ENCODE measurements around the gene ARHGAP40. TPM values are rescaled to one million over a fixed set of nuclear protein-coding genes. Genes with fewer than 3 reads are reported as not detected.
"Not testable (repeated sequence)": the region's sequence is repeated elsewhere in the genome, so short reads cannot be mapped to it uniquely, and the experiment has no call there.

Gene ARHGAP40
- total and polyA plus RNA-seq, 2 experiments from 2014 or later, result not detected

- no peak for TF ChIP-seq CTCF (IDR thresholded peaks at IDR 0.05; ENCODE audit: low read depth, low read length)
- Histone ChIP-seq H3K27ac (no peak overlapping the region), H3K36me3 (no peaks in the 10 kb centered on the region), H3K4me3 (no peak overlapping the region), H3K9me3 (ENCODE audit: low read depth) (no peaks in the 10 kb centered on the region), H3K4me1 (ENCODE audit: low read depth) (no peaks in the 10 kb centered on the region), H3K27me3 (no peaks in the 10 kb centered on the region)
- DNase-seq (ENCODE audit: low read depth in 1 of 2, low spot score in 1 of 2), result no peak
Measured at GRCh38 chr20:38589351-38589750, 12.3 kb upstream of the ARHGAP40 start.

- Histone ChIP-seq H3K27me3 (no peaks in the 10 kb centered on the region), H3K36me3 (no peaks in the 10 kb centered on the region), H3K9me3 (ENCODE audit: low read depth) (no peaks in the 10 kb centered on the region), H3K4me3 (no peak overlapping the region), H3K27ac (no peak overlapping the region), H3K4me1 (ENCODE audit: low read depth) (no peaks in the 10 kb centered on the region)
- TF ChIP-seq CTCF (IDR thresholded peaks at IDR 0.05; ENCODE audit: low read depth, low read length), result no peak
- DNase-seq (ENCODE audit: low read depth in 1 of 2, low spot score in 1 of 2), result no peak
Measured at GRCh38 chr20:38589967-38590675, 11.5 kb upstream of the ARHGAP40 start.

- H3K4me1 ChIP-seq (ENCODE audit: low read depth), result no peaks in the 10 kb centered on the region
- no peak overlapping the region for H3K27ac ChIP-seq
- no peak for DNase-seq (ENCODE audit: low read depth in 1 of 2, low spot score in 1 of 2)
- H3K4me3 ChIP-seq, result no peak overlapping the region
- no peaks in the 10 kb centered on the region for H3K9me3 ChIP-seq (ENCODE audit: low read depth)
- no peak for TF ChIP-seq CTCF (IDR thresholded peaks at IDR 0.05; ENCODE audit: low read depth, low read length)
- no peaks in the 10 kb centered on the region for H3K27me3 ChIP-seq
- H3K36me3 ChIP-seq, result no peaks in the 10 kb centered on the region
Measured at GRCh38 chr20:38590676-38591473, 10.7 kb upstream of the ARHGAP40 start.

- DNase-seq (ENCODE audit: low read depth in 1 of 2, low spot score in 1 of 2), result no peak
- Histone ChIP-seq H3K36me3 (no peaks in the 10 kb centered on the region), H3K4me3 (no peak overlapping the region), H3K9me3 (ENCODE audit: low read depth) (no peaks in the 10 kb centered on the region), H3K27ac (no peak overlapping the region), H3K27me3 (no peaks in the 10 kb centered on the region), H3K4me1 (ENCODE audit: low read depth) (no peaks in the 10 kb centered on the region)
- TF ChIP-seq CTCF (IDR thresholded peaks at IDR 0.05; ENCODE audit: low read depth, low read length), result no peak
Measured at GRCh38 chr20:38591474-38592410, 9.9 kb upstream of the ARHGAP40 start.

- not testable (repeated sequence) for H3K36me3 ChIP-seq; H3K9me3 ChIP-seq (ENCODE audit: low read depth); H3K27ac ChIP-seq; H3K27me3 ChIP-seq; H3K4me3 ChIP-seq; H3K4me1 ChIP-seq (ENCODE audit: low read depth); DNase-seq (ENCODE audit: low read depth in 1 of 2, low spot score in 1 of 2)
Measured at GRCh38 chr20:38592411-38592790, 9.2 kb upstream of the ARHGAP40 start.

GRCh38 chr20:38594281-38594680 lies 7.3 kb upstream of the ARHGAP40 start:
- not testable (repeated sequence) for H3K27me3 ChIP-seq; DNase-seq (ENCODE audit: low read depth in 1 of 2, low spot score in 1 of 2); H3K27ac ChIP-seq; H3K4me3 ChIP-seq; H3K4me1 ChIP-seq (ENCODE audit: low read depth); H3K9me3 ChIP-seq (ENCODE audit: low read depth); H3K36me3 ChIP-seq

- not testable (repeated sequence) for H3K27me3 ChIP-seq; H3K4me3 ChIP-seq; H3K4me1 ChIP-seq (ENCODE audit: low read depth); H3K27ac ChIP-seq; H3K36me3 ChIP-seq; DNase-seq (ENCODE audit: low read depth in 1 of 2, low spot score in 1 of 2); H3K9me3 ChIP-seq (ENCODE audit: low read depth)
Measured at GRCh38 chr20:38595886-38596285, 5.7 kb upstream of the ARHGAP40 start.
